ENCODE results near the gene METAP1.

- no peak for TF ChIP-seq CTCF (IDR thresholded peaks at IDR 0.05 in 8 of 11, conservative IDR thresholded peaks at IDR 0.05 in 3 of 11)
- TF ChIP-seq POLR2A (IDR thresholded peaks at IDR 0.05) = no peak
Observed at GRCh38 chr4:99062120-99062519, 66.6 kb downstream of the METAP1 start.

Measured in spleen (tissue), 7 donors.